Ecto neural progenitor cell (in vitro differentiated cells): Measurements from ENCODE around the gene NEK1.

Source experiments
- DNase-seq: peaks from one replicate; pipeline ENCODE4 v3.0.0-alpha.2; 2018; ENCODE audit warnings: low spot score

The NEK1 gene, protein sequence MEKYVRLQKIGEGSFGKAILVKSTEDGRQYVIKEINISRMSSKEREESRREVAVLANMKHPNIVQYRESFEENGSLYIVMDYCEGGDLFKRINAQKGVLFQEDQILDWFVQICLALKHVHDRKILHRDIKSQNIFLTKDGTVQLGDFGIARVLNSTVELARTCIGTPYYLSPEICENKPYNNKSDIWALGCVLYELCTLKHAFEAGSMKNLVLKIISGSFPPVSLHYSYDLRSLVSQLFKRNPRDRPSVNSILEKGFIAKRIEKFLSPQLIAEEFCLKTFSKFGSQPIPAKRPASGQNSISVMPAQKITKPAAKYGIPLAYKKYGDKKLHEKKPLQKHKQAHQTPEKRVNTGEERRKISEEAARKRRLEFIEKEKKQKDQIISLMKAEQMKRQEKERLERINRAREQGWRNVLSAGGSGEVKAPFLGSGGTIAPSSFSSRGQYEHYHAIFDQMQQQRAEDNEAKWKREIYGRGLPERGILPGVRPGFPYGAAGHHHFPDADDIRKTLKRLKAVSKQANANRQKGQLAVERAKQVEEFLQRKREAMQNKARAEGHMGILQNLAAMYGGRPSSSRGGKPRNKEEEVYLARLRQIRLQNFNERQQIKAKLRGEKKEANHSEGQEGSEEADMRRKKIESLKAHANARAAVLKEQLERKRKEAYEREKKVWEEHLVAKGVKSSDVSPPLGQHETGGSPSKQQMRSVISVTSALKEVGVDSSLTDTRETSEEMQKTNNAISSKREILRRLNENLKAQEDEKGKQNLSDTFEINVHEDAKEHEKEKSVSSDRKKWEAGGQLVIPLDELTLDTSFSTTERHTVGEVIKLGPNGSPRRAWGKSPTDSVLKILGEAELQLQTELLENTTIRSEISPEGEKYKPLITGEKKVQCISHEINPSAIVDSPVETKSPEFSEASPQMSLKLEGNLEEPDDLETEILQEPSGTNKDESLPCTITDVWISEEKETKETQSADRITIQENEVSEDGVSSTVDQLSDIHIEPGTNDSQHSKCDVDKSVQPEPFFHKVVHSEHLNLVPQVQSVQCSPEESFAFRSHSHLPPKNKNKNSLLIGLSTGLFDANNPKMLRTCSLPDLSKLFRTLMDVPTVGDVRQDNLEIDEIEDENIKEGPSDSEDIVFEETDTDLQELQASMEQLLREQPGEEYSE (N-terminal part only)

GRCh38 chr4:169611991-169612870 is at the start of gene NEK1:
Gene NEK1, minus strand, starts transcription at chr4:169612583. Its CDS starts 9,953 bp downstream, at chr4:169602630.
- DNase-seq = peak; percentile 90

- DNase-seq = no peak
Observed at GRCh38 chr4:169661761-169662160, 49.4 kb upstream of the NEK1 start.

GRCh38 chr4:169660929-169661328 is 48.5 kb upstream of the NEK1 start:
- DNase-seq = no peak

DNA sequence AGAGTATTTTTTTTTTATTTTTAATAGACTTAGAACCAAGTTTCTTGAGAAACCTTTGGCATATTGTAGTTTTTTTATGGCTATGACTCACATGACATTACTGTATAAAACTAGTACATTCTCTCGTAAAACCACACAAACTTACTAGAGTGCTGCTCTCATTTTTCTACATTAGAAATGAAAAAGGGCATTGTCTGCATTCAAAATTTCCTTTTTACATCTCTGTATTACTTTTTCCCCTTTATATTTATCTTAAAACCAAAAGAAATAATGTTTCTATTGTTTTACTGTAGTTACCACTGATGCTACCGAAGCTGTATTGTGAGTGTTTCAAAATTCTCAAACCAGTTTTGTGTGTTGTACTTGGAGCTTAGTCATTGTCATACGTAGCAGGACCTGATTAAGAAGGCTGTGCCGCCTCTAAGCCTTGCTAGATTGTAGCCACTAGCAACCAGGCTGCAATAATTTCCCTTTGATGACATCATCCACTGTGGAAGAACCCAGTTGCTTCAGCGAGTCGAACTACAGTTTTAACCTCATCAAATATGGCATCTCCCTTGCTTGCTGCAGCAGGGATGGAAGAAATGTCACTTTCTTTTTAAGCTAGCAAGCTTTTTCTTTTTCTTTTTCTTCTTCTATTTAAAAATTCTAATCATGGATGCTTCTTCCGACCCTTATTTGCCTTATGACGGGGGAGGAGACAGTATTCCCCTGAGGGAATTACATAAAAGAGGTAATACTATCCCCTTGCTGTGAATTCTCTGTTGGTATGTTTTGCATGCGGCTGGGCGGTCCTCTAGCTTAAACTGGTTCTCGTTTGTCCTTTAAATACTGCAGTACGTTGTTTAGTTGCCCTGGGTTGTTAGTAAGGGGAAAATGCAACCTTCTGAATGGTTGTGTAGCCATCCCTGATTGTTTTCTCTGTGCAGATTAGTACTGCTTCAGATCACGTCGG is 47.6 kb upstream of the NEK1 start:
- DNase-seq = peak; percentile 60

DNA sequence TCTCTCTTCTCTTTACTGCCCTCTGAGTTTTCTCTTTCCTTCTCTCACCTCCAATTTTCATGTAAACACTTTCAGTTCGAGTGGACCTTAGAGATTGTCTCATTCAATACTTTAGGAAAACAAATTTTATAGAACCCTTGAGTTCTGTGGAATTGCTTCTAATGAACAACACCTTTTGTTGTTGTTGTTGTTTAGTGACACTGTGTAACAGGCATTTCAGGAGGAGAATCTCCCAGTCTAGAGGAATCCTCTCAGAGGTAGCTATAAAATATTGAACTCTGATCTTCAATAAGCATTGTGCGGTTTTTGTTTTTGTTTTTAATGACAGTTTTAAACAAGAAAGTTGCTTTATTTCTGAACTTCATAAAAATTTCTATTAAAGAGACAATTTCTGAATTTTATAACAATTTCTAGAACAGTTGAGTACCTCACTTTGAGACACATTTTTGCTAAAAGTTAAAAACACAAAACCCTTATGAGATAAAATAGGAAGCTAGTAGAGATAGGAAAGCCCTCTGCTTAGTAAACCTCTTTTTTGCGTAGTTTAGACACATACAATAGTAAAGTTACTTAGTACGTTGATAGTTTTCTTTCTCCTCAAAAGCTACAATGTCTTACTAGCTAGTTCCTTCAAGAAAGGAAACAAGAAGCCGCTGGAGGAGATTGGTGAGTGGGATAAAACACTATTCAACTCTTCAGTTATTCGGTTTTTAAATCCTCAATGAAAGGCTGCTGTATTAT is 46.8 kb upstream of the NEK1 start:
- no peak for DNase-seq

- no peak for DNase-seq
Observed at GRCh38 chr4:169658196-169658595, 45.8 kb upstream of the NEK1 start.

- no peak for DNase-seq
Observed at GRCh38 chr4:169657470-169658107, 45.2 kb upstream of the NEK1 start.

DNA sequence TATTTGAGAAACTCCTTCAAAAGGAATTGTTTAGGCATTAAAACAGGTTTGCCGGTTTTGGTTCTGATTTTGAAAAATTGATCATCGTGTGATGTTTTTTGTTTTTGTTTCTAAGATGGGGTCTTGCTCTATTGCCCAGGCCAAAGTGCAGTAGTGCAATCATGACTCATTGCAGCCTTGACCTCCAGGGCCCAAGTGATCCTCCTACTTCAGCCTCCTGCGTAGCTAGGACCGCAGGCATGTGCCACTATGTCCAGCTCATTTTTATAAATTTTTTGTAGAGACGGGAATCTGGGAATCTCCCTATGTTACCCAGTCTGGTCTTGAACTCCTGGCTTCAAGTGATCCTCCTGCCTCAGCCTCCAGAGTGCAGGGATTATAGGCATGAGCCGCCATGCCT is 43.0 kb upstream of the NEK1 start:
- DNase-seq = no peak

DNA sequence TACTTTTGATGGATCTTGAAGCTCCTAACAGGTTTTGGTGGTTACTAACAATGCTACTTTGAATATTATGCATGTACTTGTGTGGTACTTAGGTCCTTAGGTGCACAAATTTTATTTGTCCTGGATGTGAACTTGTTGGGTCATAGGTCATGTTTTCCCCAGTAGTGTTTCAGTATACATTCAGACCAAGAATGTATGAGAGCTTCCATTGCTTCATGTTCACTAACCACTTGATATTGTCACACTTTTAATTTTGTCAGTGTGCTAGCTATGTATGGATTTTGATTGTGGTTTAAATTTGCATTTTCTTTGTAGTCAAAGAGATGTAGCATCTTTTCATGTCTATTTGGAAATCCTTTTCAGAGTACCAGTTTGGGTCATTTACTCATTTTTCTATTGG is 40.2 kb upstream of the NEK1 start:
- no peak for DNase-seq

- DNase-seq = no peak
Observed at GRCh38 chr4:169650227-169650936, 38.0 kb upstream of the NEK1 start.

- DNase-seq = no peak
Observed at GRCh38 chr4:169649545-169650226, 37.3 kb upstream of the NEK1 start.

DNA sequence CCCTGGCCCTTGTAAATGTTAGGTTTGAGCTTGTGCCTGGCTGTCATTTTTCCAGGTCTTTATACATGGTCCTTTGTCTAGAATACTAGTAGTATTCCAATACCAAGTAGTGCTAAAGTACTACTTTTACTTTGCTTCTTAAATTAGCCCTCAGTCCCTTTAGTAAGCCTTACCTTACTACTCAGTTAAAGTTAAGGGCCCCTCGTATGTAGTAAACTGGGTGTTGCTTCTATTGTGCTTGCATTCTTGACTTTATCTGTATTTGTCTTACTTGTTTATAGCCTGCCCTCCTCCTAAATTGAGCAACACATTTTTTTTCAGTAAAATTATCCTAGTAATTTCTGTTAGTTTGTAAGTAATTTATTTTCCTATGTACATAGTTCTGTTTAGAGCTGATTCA is 33.2 kb upstream of the NEK1 start:
- DNase-seq = no peak

DNA sequence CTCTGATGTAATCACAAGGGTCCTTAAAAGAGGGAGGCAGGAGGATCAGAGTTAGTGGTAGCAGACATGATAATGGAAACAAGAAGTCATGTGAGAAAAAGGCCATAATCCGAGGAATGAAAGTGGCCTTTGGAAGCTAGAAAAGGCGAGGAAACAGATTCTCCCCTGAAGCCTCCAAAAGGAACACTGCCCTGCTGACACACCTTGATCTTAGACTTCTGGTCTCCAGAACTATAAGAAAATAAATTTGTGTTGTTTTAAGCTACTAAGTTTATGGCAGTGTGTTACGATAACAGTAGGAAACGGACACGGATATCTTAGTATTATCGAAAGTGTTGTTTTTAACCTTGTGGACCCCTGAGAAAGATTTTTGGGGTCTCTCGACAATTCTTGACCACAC is 32.4 kb upstream of the NEK1 start:
- DNase-seq = no peak

GRCh38 chr4:169640261-169640870 is 28.0 kb upstream of the NEK1 start:
- no peak for DNase-seq

DNA sequence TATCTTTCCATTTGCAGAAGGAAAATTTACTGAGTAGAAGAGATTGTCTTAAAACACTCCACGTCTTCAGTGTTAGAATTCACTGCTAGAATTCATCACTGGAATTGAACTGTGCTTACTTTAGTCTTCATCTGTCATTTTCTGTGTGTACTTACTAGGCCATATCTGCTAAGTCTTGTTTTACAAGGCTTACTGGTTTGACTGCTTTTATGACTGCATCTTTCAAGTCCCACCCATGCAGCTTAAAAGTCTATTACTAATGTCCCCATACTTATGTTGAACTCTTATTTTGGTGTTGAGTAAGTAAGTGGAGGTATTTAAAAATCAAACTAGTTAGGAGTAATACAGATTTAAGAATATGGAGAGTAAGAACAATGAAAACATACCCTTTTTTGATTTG is 22.6 kb upstream of the NEK1 start:
- no peak for DNase-seq

- no peak for DNase-seq
Observed at GRCh38 chr4:169632896-169633295, 20.5 kb upstream of the NEK1 start.

DNA sequence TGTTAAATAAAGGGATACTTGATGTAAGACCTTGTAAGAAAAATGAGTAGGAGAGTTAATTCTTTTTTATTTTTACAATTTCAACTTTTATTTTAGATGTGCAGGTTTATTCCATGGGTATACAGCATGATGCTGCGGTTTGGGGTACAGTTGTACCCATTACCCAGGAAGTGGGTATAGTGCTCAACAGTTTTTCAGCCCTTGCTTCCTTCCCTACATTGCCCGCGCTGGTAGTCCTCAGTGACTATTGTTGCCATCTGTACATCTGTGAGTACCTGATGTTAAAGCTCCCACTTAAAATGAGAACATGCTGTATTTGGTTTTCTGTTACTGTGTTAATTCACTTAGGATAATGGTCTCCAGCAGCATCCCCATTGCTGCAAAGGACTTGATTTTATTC is 17.7 kb upstream of the NEK1 start:
- DNase-seq = no peak

GRCh38 chr4:169628579-169628978 is 16.2 kb upstream of the NEK1 start:
- DNase-seq = no peak
